HEK293 (cell line): ENCODE measurements around the gene OR1F1.
A peak's percentile ranks its signal among the peaks of the same experiment; 100 is the strongest.

Source experiments
- GLI2 ChIP-seq: fragments of 450-650 bp; formaldehyde crosslinking; IDR thresholded peaks from 2 replicates; pipeline ENCODE4; 2017; ENCODE audit warnings: missing biosample characterization, missing genetic modification characterization, low read depth, borderline replicate concordance
- GLIS1 ChIP-seq: fragments of 450-650 bp; formaldehyde crosslinking; IDR thresholded peaks from 2 replicates; pipeline ENCODE4 v1.5.1; 2016; ENCODE audit warnings: missing biosample characterization, missing genetic modification characterization
- HOXD13 ChIP-seq: sonication (generic); formaldehyde crosslinking; IDR thresholded peaks from 2 replicates; pipeline ENCODE4 v1.8.0; 2022; ENCODE audit warnings: missing genetic modification reagents, borderline replicate concordance
- KLF1 ChIP-seq: fragments of 450-650 bp; formaldehyde crosslinking; IDR thresholded peaks from 2 replicates; pipeline ENCODE4 v1.5.1; 2016; ENCODE audit warnings: missing biosample characterization, missing genetic modification characterization
- OVOL3 ChIP-seq: fragments of 450-650 bp; formaldehyde crosslinking; IDR thresholded peaks from 2 replicates; pipeline ENCODE4 v1.5.1; 2016; ENCODE audit warnings: missing biosample characterization, missing genetic modification characterization
- PRDM10 ChIP-seq: fragments of 450-650 bp; formaldehyde crosslinking; IDR thresholded peaks from 2 replicates; pipeline ENCODE4 v1.5.1; 2016; ENCODE audit warnings: missing biosample characterization, missing genetic modification characterization
- RBAK ChIP-seq: fragments of 450-650 bp; formaldehyde crosslinking; IDR thresholded peaks from 2 replicates; pipeline ENCODE4 v1.5.1; 2016; ENCODE audit warnings: missing biosample characterization, missing genetic modification characterization
- SALL2 ChIP-seq: fragments of 450-650 bp; formaldehyde crosslinking; IDR thresholded peaks from 2 replicates; pipeline ENCODE4 v1.5.0; 2017; ENCODE audit warnings: missing biosample characterization, mild to moderate bottlenecking, missing genetic modification characterization, borderline replicate concordance
- TCF7L2 ChIP-seq: IDR thresholded peaks from 2 replicates; pipeline ENCODE4 v1.6.1; 2011; ENCODE audit warnings: low read depth, mild to moderate bottlenecking, inconsistent platforms, low read length, moderate library complexity, borderline replicate concordance
- ZBTB7A ChIP-seq: fragments of 450-650 bp; formaldehyde crosslinking; IDR thresholded peaks from 2 replicates; pipeline ENCODE4 v1.5.1; 2016; ENCODE audit warnings: low read depth, missing biosample characterization, missing genetic modification characterization
- ZNF112 ChIP-seq: fragments of 450-650 bp; formaldehyde crosslinking; IDR thresholded peaks from 2 replicates; pipeline ENCODE4 v1.5.0; 2017; ENCODE audit warnings: missing biosample characterization, missing genetic modification characterization
- ZNF16 ChIP-seq: fragments of 450-650 bp; formaldehyde crosslinking; IDR thresholded peaks from 2 replicates; pipeline ENCODE4 v1.5.1; 2016; ENCODE audit warnings: low read depth, missing biosample characterization, missing genetic modification characterization
- ZNF174 ChIP-seq: fragments of 450-650 bp; formaldehyde crosslinking; IDR thresholded peaks from 2 replicates; pipeline ENCODE4 v1.5.0; 2017; ENCODE audit warnings: missing biosample characterization, mild to moderate bottlenecking, missing genetic modification characterization
- ZNF19 ChIP-seq: fragments of 450-650 bp; formaldehyde crosslinking; IDR thresholded peaks from 2 replicates; pipeline ENCODE4; 2016; ENCODE audit warnings: missing biosample characterization, missing genetic modification characterization, low read depth
- ZNF239 ChIP-seq: fragments of 450-650 bp; formaldehyde crosslinking; IDR thresholded peaks from 2 replicates; pipeline ENCODE4 v1.5.1; 2016; ENCODE audit warnings: missing biosample characterization, missing genetic modification characterization
- ZNF24 ChIP-seq: fragments of 450-650 bp; formaldehyde crosslinking; IDR thresholded peaks from 2 replicates; pipeline ENCODE4 v1.5.1; 2016; ENCODE audit warnings: missing biosample characterization, missing genetic modification characterization
- ZNF26 ChIP-seq: fragments of 450-650 bp; formaldehyde crosslinking; IDR thresholded peaks from 2 replicates; pipeline ENCODE4 v1.5.1; 2016; ENCODE audit warnings: missing biosample characterization, missing genetic modification characterization
- ZNF292 ChIP-seq: fragments of 450-650 bp; formaldehyde crosslinking; IDR thresholded peaks from 2 replicates; pipeline ENCODE4 v1.5.1; 2016; ENCODE audit warnings: low read depth, missing biosample characterization, missing genetic modification characterization, borderline replicate concordance
- ZNF311 ChIP-seq: fragments of 450-650 bp; formaldehyde crosslinking; IDR thresholded peaks from 2 replicates; pipeline ENCODE4 v1.5.1; 2017; ENCODE audit warnings: missing biosample characterization, missing genetic modification characterization, borderline replicate concordance
- ZNF362 ChIP-seq: fragments of 450-650 bp; formaldehyde crosslinking; IDR thresholded peaks from 2 replicates; pipeline ENCODE4 v1.5.1; 2016; ENCODE audit warnings: missing biosample characterization, missing genetic modification characterization
- ZNF37A ChIP-seq: fragments of 450-650 bp; IDR thresholded peaks from 2 replicates; pipeline ENCODE4 v1.5.1; 2018; ENCODE audit warnings: missing biosample characterization, missing genetic modification characterization
- ZNF501 ChIP-seq: fragments of 450-650 bp; formaldehyde crosslinking; IDR thresholded peaks from 2 replicates; pipeline ENCODE4 v1.5.1; 2016; ENCODE audit warnings: missing biosample characterization, missing genetic modification characterization
- ZNF521 ChIP-seq: fragments of 450-650 bp; formaldehyde crosslinking; IDR thresholded peaks from 2 replicates; pipeline ENCODE4 v1.5.1; 2017; ENCODE audit warnings: missing biosample characterization, mild to moderate bottlenecking, missing genetic modification characterization
- ZNF529 ChIP-seq: fragments of 450-650 bp; formaldehyde crosslinking; IDR thresholded peaks from 2 replicates; pipeline ENCODE4 v1.5.1; 2017; ENCODE audit warnings: missing genetic modification characterization, missing biosample characterization; ENCODE audit not compliant: insufficient replicate concordance
- ZNF610 ChIP-seq: fragments of 450-650 bp; formaldehyde crosslinking; IDR thresholded peaks from 2 replicates; pipeline ENCODE4 v1.5.1; 2016; ENCODE audit warnings: missing biosample characterization, missing genetic modification characterization, borderline replicate concordance
- ZNF626 ChIP-seq: fragments of 450-650 bp; sonication (Bioruptor Pico); formaldehyde crosslinking; IDR thresholded peaks from 2 replicates; pipeline ENCODE4 v1.5.1; 2018; ENCODE audit warnings: missing biosample characterization, missing genetic modification characterization, inconsistent platforms
- ZNF664 ChIP-seq: fragments of 450-650 bp; formaldehyde crosslinking; IDR thresholded peaks from 2 replicates; pipeline ENCODE4 v1.5.1; 2016; ENCODE audit warnings: missing biosample characterization, missing genetic modification characterization
- ZNF670 ChIP-seq: fragments of 450-650 bp; formaldehyde crosslinking; IDR thresholded peaks from 2 replicates; pipeline ENCODE4 v1.5.1; 2016; ENCODE audit warnings: missing biosample characterization, missing genetic modification characterization, low read depth
- ZNF707 ChIP-seq: fragments of 450-650 bp; formaldehyde crosslinking; IDR thresholded peaks from 2 replicates; pipeline ENCODE4 v1.5.1; 2016; ENCODE audit warnings: missing biosample characterization, missing genetic modification characterization
- ZNF76 ChIP-seq: fragments of 450-650 bp; formaldehyde crosslinking; IDR thresholded peaks from 2 replicates; pipeline ENCODE4; 2016; ENCODE audit warnings: low read depth, missing biosample characterization, missing genetic modification characterization, borderline replicate concordance
- ZSCAN5A ChIP-seq: fragments of 450-650 bp; formaldehyde crosslinking; IDR thresholded peaks from 2 replicates; pipeline ENCODE4 v1.5.1; 2016; ENCODE audit warnings: missing biosample characterization, missing genetic modification characterization

Gene OR1F1

GRCh38 chr16:3152277-3152990 is 35.6 kb upstream of the OR1F1 start (continued):
- TF ChIP-seq PRDM10 (tag by site-specific recombination) = peak; percentile 67
- TF ChIP-seq ZNF19 (tag by site-specific recombination) = no peak
- no peak for TF ChIP-seq ZNF670
- TF ChIP-seq ZNF112 = no peak
- no peak for TF ChIP-seq ZNF37A (tag by site-specific recombination)
- TF ChIP-seq GLI2 (tag by site-specific recombination) = no peak; the same call in 1 of the 2 replicates
- no peak for TF ChIP-seq ZNF292 (tag by site-specific recombination)
- no peak for TF ChIP-seq HOXD13 (CRISPR knock-in tag)
- TF ChIP-seq ZNF24 (tag by site-specific recombination) = peak; percentile 97
- TF ChIP-seq KLF1 = peak; percentile 74
- no peak for TF ChIP-seq ZNF707
- no peak for TF ChIP-seq ZNF26 (tag by site-specific recombination)
- no peak for TF ChIP-seq ZNF521 (tag by site-specific recombination)
- TF ChIP-seq GLIS1 (tag by site-specific recombination) = peak; percentile 47
- TF ChIP-seq TCF7L2 = no peak; the same call in 1 of the 2 replicates
- TF ChIP-seq ZNF626 (tag by site-specific recombination) = no peak
- peak; percentile 59; the same call in 1 of the 2 replicates for TF ChIP-seq ZNF610
- TF ChIP-seq RBAK (tag by site-specific recombination) = no peak
- TF ChIP-seq ZNF311 (tag by site-specific recombination) = no peak
- TF ChIP-seq ZNF664 (tag by site-specific recombination) = no peak
- TF ChIP-seq OVOL3 (tag by site-specific recombination) = peak; percentile 28; the same call in 1 of the 2 replicates
- TF ChIP-seq ZNF529 (tag by site-specific recombination) = no peak
- peak; percentile 90 for TF ChIP-seq ZBTB7A (tag by site-specific recombination)
- no peak for TF ChIP-seq ZNF362 (tag by site-specific recombination)
- peak; percentile 79 for TF ChIP-seq ZNF76 (tag by site-specific recombination)
- no peak for TF ChIP-seq ZNF174 (tag by site-specific recombination)
- TF ChIP-seq SALL2 (tag by site-specific recombination) = no peak
- TF ChIP-seq ZSCAN5A (tag by site-specific recombination) = 0 out of 2 replicates have a peak, but pooled peaks have one; percentile 40
- peak; percentile 15; the same call in 1 of the 2 replicates for TF ChIP-seq ZNF239 (tag by site-specific recombination)
- TF ChIP-seq ZNF16 = no peak
- TF ChIP-seq ZNF501 (tag by site-specific recombination) = peak; percentile 88
